GM10266 (cell line): ENCODE results near the gene SLC5A11.

Experiments used
- DNase-seq: peaks from one replicate; pipeline ENCODE4 v3.0.0; 2012; ENCODE audit errors: extremely low spot score
- CTCF ChIP-seq: IDR thresholded peaks from 2 replicates; pipeline ENCODE4 v1.5.1; 2012; ENCODE audit warnings: mild to moderate bottlenecking, low read depth; ENCODE audit not compliant: control insufficient read depth, insufficient read depth; ENCODE audit errors: missing control alignments

The SLC5A11 gene

GRCh38 chr16:24935336-24935735 lies 89.6 kb downstream of the SLC5A11 start:
- TF ChIP-seq CTCF: no peak
- DNase-seq: no peak

- no peak for TF ChIP-seq CTCF
- DNase-seq: no peak
Measured at GRCh38 chr16:24936151-24936550, 90.4 kb downstream of the SLC5A11 start.

GRCh38 chr16:24939224-24939623 lies 93.5 kb downstream of the SLC5A11 start:
- DNase-seq: no peak
- TF ChIP-seq CTCF: no peak

GRCh38 chr16:24939738-24940137 lies 94.0 kb downstream of the SLC5A11 start:
- no peak for DNase-seq
- TF ChIP-seq CTCF: no peak

- DNase-seq: no peak
- no peak for TF ChIP-seq CTCF
Measured at GRCh38 chr16:24943471-24943870, 97.7 kb downstream of the SLC5A11 start.

GRCh38 chr16:24944206-24944605 lies 98.4 kb downstream of the SLC5A11 start:
- DNase-seq: no peak
- no peak for TF ChIP-seq CTCF

GRCh38 chr16:24946155-24946554 lies 100.4 kb downstream of the SLC5A11 start:
- no peak for TF ChIP-seq CTCF
- no peak for DNase-seq
